ENCODE data around the gene WDR86. TPM values are rescaled to one million over a fixed set of nuclear protein-coding genes. Genes with fewer than 3 reads are reported as not detected.
A peak's percentile ranks its signal among the peaks of the same experiment; 100 is the strongest.

The WDR86 gene
- total RNA-seq, 1 donor from 2014 or later = 57.0 TPM

- no peak for DNase-seq (ENCODE audit: low spot score)
- TF ChIP-seq CTCF (IDR thresholded peaks at IDR 0.05; ENCODE audit: unreplicated experiment) = no peak
- no peak overlapping the region for H3K4me3 Mint-ChIP-seq (ENCODE audit: unreplicated experiment)
- H3K4me1 Mint-ChIP-seq (ENCODE audit: unreplicated experiment) = peaks cover 6% of the 10 kb centered on the region
- no peaks in the 10 kb centered on the region for H3K9me3 Mint-ChIP-seq (ENCODE audit: unreplicated experiment)
- H3K27ac Mint-ChIP-seq (ENCODE audit: unreplicated experiment) = no peak overlapping the region
- H3K36me3 Mint-ChIP-seq (ENCODE audit: low read depth, unreplicated experiment) = peaks cover 40% of the 10 kb centered on the region
- peaks cover 21% of the 10 kb centered on the region for H3K27me3 Mint-ChIP-seq (ENCODE audit: unreplicated experiment)
Measured at GRCh38 chr7:151380199-151381097, 29.4 kb downstream of the WDR86 start.

GRCh38 chr7:151379534-151380198 lies 30.2 kb downstream of the WDR86 start:
- DNase-seq (ENCODE audit: low spot score) = no peak
- Mint-ChIP-seq H3K4me1 (ENCODE audit: unreplicated experiment) (peaks cover 6% of the 10 kb centered on the region), H3K9me3 (ENCODE audit: unreplicated experiment) (no peaks in the 10 kb centered on the region), H3K27me3 (ENCODE audit: unreplicated experiment) (peaks cover 21% of the 10 kb centered on the region), H3K4me3 (ENCODE audit: unreplicated experiment) (no peak overlapping the region), H3K27ac (ENCODE audit: unreplicated experiment) (peak overlapping the region; percentile 22), H3K36me3 (ENCODE audit: low read depth, unreplicated experiment) (peaks cover 37% of the 10 kb centered on the region)
- TF ChIP-seq CTCF (IDR thresholded peaks at IDR 0.05; ENCODE audit: unreplicated experiment) = no peak

GRCh38 chr7:151379193-151379520 lies 30.7 kb downstream of the WDR86 start:
- Mint-ChIP-seq H3K27ac (ENCODE audit: unreplicated experiment) (peak overlapping the region; percentile 22), H3K4me1 (ENCODE audit: unreplicated experiment) (peaks cover 6% of the 10 kb centered on the region), H3K9me3 (ENCODE audit: unreplicated experiment) (no peaks in the 10 kb centered on the region), H3K36me3 (ENCODE audit: low read depth, unreplicated experiment) (peaks cover 37% of the 10 kb centered on the region), H3K27me3 (ENCODE audit: unreplicated experiment) (peaks cover 16% of the 10 kb centered on the region), H3K4me3 (ENCODE audit: unreplicated experiment) (no peak overlapping the region)
- no peak for TF ChIP-seq CTCF (IDR thresholded peaks at IDR 0.05; ENCODE audit: unreplicated experiment)
- no peak for DNase-seq (ENCODE audit: low spot score)

- Mint-ChIP-seq H3K27me3 (ENCODE audit: unreplicated experiment) (peaks cover 12% of the 10 kb centered on the region), H3K4me1 (ENCODE audit: unreplicated experiment) (peaks cover 6% of the 10 kb centered on the region), H3K36me3 (ENCODE audit: low read depth, unreplicated experiment) (peaks cover 34% of the 10 kb centered on the region), H3K27ac (ENCODE audit: unreplicated experiment) (no peak overlapping the region), H3K4me3 (ENCODE audit: unreplicated experiment) (peak overlapping the region; percentile 24), H3K9me3 (ENCODE audit: unreplicated experiment) (no peaks in the 10 kb centered on the region)
- no peak for TF ChIP-seq CTCF (IDR thresholded peaks at IDR 0.05; ENCODE audit: unreplicated experiment)
- DNase-seq (ENCODE audit: low spot score) = no peak
Measured at GRCh38 chr7:151378496-151379192, 31.2 kb downstream of the WDR86 start.

All from endothelial cell (in vitro differentiated cells).